HEK293 (cell line): ENCODE data around the gene NPIPB2.
A peak's percentile ranks its signal among the peaks of the same experiment; 100 is the strongest.

Experiments used
- AEBP2 ChIP-seq: fragments of 450-650 bp; formaldehyde crosslinking; IDR thresholded peaks from 2 replicates; pipeline ENCODE4 v1.5.1; 2016; ENCODE audit warnings: missing biosample characterization, missing genetic modification characterization, borderline replicate concordance
- EGR2 ChIP-seq: fragments of 450-650 bp; formaldehyde crosslinking; IDR thresholded peaks from 2 replicates; pipeline ENCODE4 v1.5.1; 2016; ENCODE audit warnings: low read depth, missing biosample characterization, missing genetic modification characterization
- GLI2 ChIP-seq: fragments of 450-650 bp; formaldehyde crosslinking; IDR thresholded peaks from 2 replicates; pipeline ENCODE4; 2017; ENCODE audit warnings: missing biosample characterization, missing genetic modification characterization, low read depth, borderline replicate concordance
- GLI4 ChIP-seq: fragments of 450-650 bp; formaldehyde crosslinking; IDR thresholded peaks from 2 replicates; pipeline ENCODE4 v1.5.1; 2016; ENCODE audit warnings: missing biosample characterization, missing genetic modification characterization
- GLIS2 ChIP-seq: fragments of 450-650 bp; formaldehyde crosslinking; IDR thresholded peaks from 2 replicates; pipeline ENCODE4 v1.5.1; 2016; ENCODE audit warnings: missing biosample characterization, missing genetic modification characterization
- KLF16 ChIP-seq: fragments of 450-650 bp; formaldehyde crosslinking; IDR thresholded peaks from 2 replicates; pipeline ENCODE4 v1.5.1; 2017; ENCODE audit warnings: missing biosample characterization, missing genetic modification characterization
- KLF7 ChIP-seq: fragments of 450-650 bp; formaldehyde crosslinking; IDR thresholded peaks from 2 replicates; pipeline ENCODE4 v1.5.1; 2016; ENCODE audit warnings: missing biosample characterization, missing genetic modification characterization, borderline replicate concordance
- PATZ1 ChIP-seq: fragments of 450-650 bp; formaldehyde crosslinking; IDR thresholded peaks from 2 replicates; pipeline ENCODE4 v1.5.1; 2016; ENCODE audit warnings: missing biosample characterization, missing genetic modification characterization
- SP7 ChIP-seq: fragments of 450-650 bp; formaldehyde crosslinking; IDR thresholded peaks from 2 replicates; pipeline ENCODE4 v1.5.1; 2016; ENCODE audit warnings: missing biosample characterization, missing genetic modification characterization
- TCF7L2 ChIP-seq: IDR thresholded peaks from 2 replicates; pipeline ENCODE4 v1.6.1; 2011; ENCODE audit warnings: low read depth, mild to moderate bottlenecking, inconsistent platforms, low read length, moderate library complexity, borderline replicate concordance
- TRIM28 ChIP-seq: IDR thresholded peaks from 2 replicates; pipeline ENCODE4 v1.6.1; 2011; ENCODE audit warnings: low read length, control low read depth, borderline replicate concordance
- ZBTB20 ChIP-seq: fragments of 450-650 bp; formaldehyde crosslinking; IDR thresholded peaks from 2 replicates; pipeline ENCODE4 v1.5.1; 2016; ENCODE audit warnings: missing biosample characterization, missing genetic modification characterization
- ZBTB8A ChIP-seq: fragments of 450-650 bp; formaldehyde crosslinking; IDR thresholded peaks from 2 replicates; pipeline ENCODE4 v1.5.1; 2016; ENCODE audit warnings: missing biosample characterization, missing genetic modification characterization
- ZEB2 ChIP-seq: fragments of 450-650 bp; formaldehyde crosslinking; IDR thresholded peaks from 2 replicates; pipeline ENCODE4 v1.5.1; 2016; ENCODE audit warnings: missing biosample characterization, missing genetic modification characterization
- ZFP69B ChIP-seq: fragments of 450-650 bp; formaldehyde crosslinking; IDR thresholded peaks from 2 replicates; pipeline ENCODE4 v1.5.1; 2016; ENCODE audit warnings: missing biosample characterization, missing genetic modification characterization
- ZNF114 ChIP-seq: fragments of 450-650 bp; formaldehyde crosslinking; IDR thresholded peaks from 2 replicates; pipeline ENCODE4 v1.5.0; 2017; ENCODE audit warnings: missing biosample characterization, missing genetic modification characterization
- ZNF132 ChIP-seq: fragments of 450-650 bp; formaldehyde crosslinking; IDR thresholded peaks from 2 replicates; pipeline ENCODE4 v1.5.1; 2017; ENCODE audit warnings: missing biosample characterization, missing genetic modification characterization, borderline replicate concordance
- ZNF138 ChIP-seq: fragments of 450-650 bp; formaldehyde crosslinking; IDR thresholded peaks from 2 replicates; pipeline ENCODE4 v1.5.1; 2016; ENCODE audit warnings: missing biosample characterization, missing genetic modification characterization, borderline replicate concordance
- ZNF157 ChIP-seq: fragments of 450-650 bp; formaldehyde crosslinking; IDR thresholded peaks from 2 replicates; pipeline ENCODE4 v1.5.1; 2016; ENCODE audit warnings: missing biosample characterization, missing genetic modification characterization
- ZNF2 ChIP-seq: fragments of 450-650 bp; formaldehyde crosslinking; IDR thresholded peaks from 2 replicates; pipeline ENCODE4 v1.5.1; 2016; ENCODE audit warnings: missing biosample characterization, missing genetic modification characterization
- ZNF239 ChIP-seq: fragments of 450-650 bp; formaldehyde crosslinking; IDR thresholded peaks from 2 replicates; pipeline ENCODE4 v1.5.1; 2016; ENCODE audit warnings: missing biosample characterization, missing genetic modification characterization
- ZNF24 ChIP-seq: fragments of 450-650 bp; formaldehyde crosslinking; IDR thresholded peaks from 2 replicates; pipeline ENCODE4 v1.5.1; 2016; ENCODE audit warnings: missing biosample characterization, missing genetic modification characterization
- ZNF274 ChIP-seq, 2 experiments: fragments of 200-500 bp in 1 of 2; fragments of 450-650 bp in 1 of 2; sonication (Bioruptor generic) in 1 of 2; formaldehyde crosslinking in 1 of 2; IDR thresholded peaks; 2 replicates each; pipeline versions ENCODE4 v1.5.1 to v1.6.1; 2014 to 2016; ENCODE audit warnings: borderline replicate concordance in 1 of 2, inconsistent platforms in 1 of 2, low read length in 1 of 2, missing biosample characterization in 1 of 2, missing genetic modification characterization in 1 of 2
- ZNF302 ChIP-seq: fragments of 450-650 bp; formaldehyde crosslinking; IDR thresholded peaks from 2 replicates; pipeline ENCODE4 v1.5.1; 2016; ENCODE audit warnings: missing biosample characterization, missing genetic modification characterization, low read depth
- ZNF335 ChIP-seq: fragments of 450-650 bp; formaldehyde crosslinking; conservative IDR thresholded peaks from 2 replicates; pipeline ENCODE4 v1.5.1; 2016; ENCODE audit warnings: missing biosample characterization, missing genetic modification characterization
- ZNF548 ChIP-seq: fragments of 450-650 bp; formaldehyde crosslinking; IDR thresholded peaks from 2 replicates; pipeline ENCODE4 v1.5.1; 2016; ENCODE audit warnings: missing biosample characterization, missing genetic modification characterization
- ZNF549 ChIP-seq: fragments of 450-650 bp; IDR thresholded peaks from 2 replicates; pipeline ENCODE4 v1.5.1; 2018; ENCODE audit warnings: missing biosample characterization, missing genetic modification characterization, mild to moderate bottlenecking, inconsistent platforms, moderate library complexity
- ZNF610 ChIP-seq: fragments of 450-650 bp; formaldehyde crosslinking; IDR thresholded peaks from 2 replicates; pipeline ENCODE4 v1.5.1; 2016; ENCODE audit warnings: missing biosample characterization, missing genetic modification characterization, borderline replicate concordance
- ZNF623 ChIP-seq: fragments of 450-650 bp; formaldehyde crosslinking; IDR thresholded peaks from 2 replicates; pipeline ENCODE4 v1.5.1; 2016; ENCODE audit warnings: missing biosample characterization, missing genetic modification characterization
- ZNF660 ChIP-seq: fragments of 450-650 bp; IDR thresholded peaks from 2 replicates; pipeline ENCODE4 v1.5.1; 2018; ENCODE audit warnings: missing biosample characterization, mild to moderate bottlenecking, missing genetic modification characterization
- ZNF692 ChIP-seq: fragments of 450-650 bp; formaldehyde crosslinking; IDR thresholded peaks from 2 replicates; pipeline ENCODE4 v1.5.1; 2016; ENCODE audit warnings: missing biosample characterization, missing genetic modification characterization
- ZNF76 ChIP-seq: fragments of 450-650 bp; formaldehyde crosslinking; IDR thresholded peaks from 2 replicates; pipeline ENCODE4; 2016; ENCODE audit warnings: low read depth, missing biosample characterization, missing genetic modification characterization, borderline replicate concordance
- ZNF768 ChIP-seq: fragments of 450-650 bp; formaldehyde crosslinking; IDR thresholded peaks from 2 replicates; pipeline ENCODE4 v1.5.1; 2018; ENCODE audit warnings: missing biosample characterization, mild to moderate bottlenecking, missing genetic modification characterization
- TF ChIP-seq, protein P1 (sequence below): fragments of 450-650 bp; formaldehyde crosslinking; IDR thresholded peaks from 2 replicates; pipeline ENCODE4 v1.5.1; 2017; ENCODE audit warnings: missing biosample characterization, missing genetic modification characterization

NPIPB2 gene

DNA sequence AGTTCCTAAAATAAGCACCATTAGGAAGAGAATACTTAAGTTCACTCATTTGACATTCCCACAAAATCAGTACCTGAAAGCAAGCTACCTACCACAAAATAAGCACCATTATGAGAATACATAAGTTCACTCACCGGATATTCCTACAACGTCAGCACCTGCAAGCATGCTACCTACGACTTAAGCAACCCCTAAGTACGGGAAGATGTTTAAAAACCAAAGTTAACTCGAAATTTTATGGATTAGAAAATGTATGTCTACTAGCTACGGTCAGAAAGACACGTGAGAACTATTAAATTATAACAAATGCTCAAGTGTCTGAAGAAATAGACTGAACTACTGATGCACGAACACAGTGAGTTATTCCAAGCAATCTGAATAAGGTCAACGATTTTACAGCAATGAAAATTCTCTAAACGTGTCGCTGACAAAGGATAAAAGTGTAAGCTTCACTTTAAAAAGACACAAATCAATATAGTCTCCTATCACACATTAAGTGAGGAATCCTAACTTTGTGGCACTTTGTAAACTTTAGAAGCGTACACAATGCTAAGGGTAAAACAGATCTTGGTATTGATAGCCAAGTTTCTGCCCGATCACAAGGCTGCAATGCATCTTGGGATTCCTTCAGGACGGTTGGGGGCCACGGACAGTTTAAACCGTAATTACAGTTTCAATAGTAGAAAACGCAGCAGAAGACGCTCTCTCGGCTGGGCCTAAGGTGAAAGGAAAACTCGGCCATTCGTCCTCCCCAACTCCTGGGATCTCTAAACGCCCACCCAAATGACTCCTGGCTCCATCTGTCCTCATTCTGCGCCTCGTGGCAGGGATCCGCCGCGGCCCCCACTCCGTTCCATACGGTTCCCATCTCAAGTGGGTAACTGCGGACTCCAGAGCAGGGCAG is 27.4 kb downstream of the NPIPB2 start (continued):
- TF ChIP-seq PATZ1 (tag by site-specific recombination) (peak; percentile 87), ZNF76 (peak; percentile 87; the same call in 1 of the 2 replicates), ZNF660 (tag by site-specific recombination) (peak; percentile 76; the same call in 1 of the 2 replicates), ZNF274 (IDR thresholded peaks at IDR 0.05; ENCODE audit: low read length) (no peak), ZNF274 (tag by site-specific recombination; IDR thresholded peaks at IDR 0.05; ENCODE audit: borderline replicate concordance) (no peak), ZNF610 (no peak), ZNF549 (tag by site-specific recombination) (no peak), KLF7 (tag by site-specific recombination) (no peak), ZNF692 (tag by site-specific recombination) (peak; percentile 48; the same call in 1 of the 2 replicates), SP7 (tag by site-specific recombination) (peak; percentile 25; the same call in 1 of the 2 replicates), ZNF623 (tag by site-specific recombination) (no peak), ZNF2 (tag by site-specific recombination) (peak; percentile 71), ZNF768 (tag by site-specific recombination) (no peak), GLI4 (no peak), EGR2 (peak; percentile 9; the same call in 1 of the 2 replicates), TCF7L2 (no peak), ZBTB8A (no peak), ZNF114 (tag by site-specific recombination) (no peak), GLIS2 (tag by site-specific recombination) (no peak; the same call in none of the 2 replicates), ZNF24 (peak; percentile 43; the same call in 1 of the 2 replicates), ZNF302 (tag by site-specific recombination) (no peak), AEBP2 (tag by site-specific recombination) (no peak), ZNF548 (tag by site-specific recombination) (no peak), ZNF157 (tag by site-specific recombination) (no peak), ZNF138 (tag by site-specific recombination) (no peak), ZNF132 (tag by site-specific recombination) (no peak), KLF16 (tag by site-specific recombination) (no peak), ZNF239 (tag by site-specific recombination) (no peak), TRIM28 (no peak), ZEB2 (tag by site-specific recombination) (peak; percentile 49), GLI2 (tag by site-specific recombination) (no peak), ZNF335 (peak; percentile 66), ZBTB20 (peak; percentile 54), ZFP69B (peak; percentile 55; the same call in 1 of the 2 replicates)
- TF ChIP-seq, protein P1, sequence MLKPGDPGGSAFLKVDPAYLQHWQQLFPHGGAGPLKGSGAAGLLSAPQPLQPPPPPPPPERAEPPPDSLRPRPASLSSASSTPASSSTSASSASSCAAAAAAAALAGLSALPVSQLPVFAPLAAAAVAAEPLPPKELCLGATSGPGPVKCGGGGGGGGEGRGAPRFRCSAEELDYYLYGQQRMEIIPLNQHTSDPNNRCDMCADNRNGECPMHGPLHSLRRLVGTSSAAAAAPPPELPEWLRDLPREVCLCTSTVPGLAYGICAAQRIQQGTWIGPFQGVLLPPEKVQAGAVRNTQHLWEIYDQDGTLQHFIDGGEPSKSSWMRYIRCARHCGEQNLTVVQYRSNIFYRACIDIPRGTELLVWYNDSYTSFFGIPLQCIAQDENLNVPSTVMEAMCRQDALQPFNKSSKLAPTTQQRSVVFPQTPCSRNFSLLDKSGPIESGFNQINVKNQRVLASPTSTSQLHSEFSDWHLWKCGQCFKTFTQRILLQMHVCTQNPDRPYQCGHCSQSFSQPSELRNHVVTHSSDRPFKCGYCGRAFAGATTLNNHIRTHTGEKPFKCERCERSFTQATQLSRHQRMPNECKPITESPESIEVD: no peak
